Measurements from ENCODE around the gene SLC24A1. TPM values are rescaled to one million over a fixed set of nuclear protein-coding genes. Genes with fewer than 3 reads are reported as not detected.

SLC24A1 gene
- total and polyA plus RNA-seq, 5 donors from 2014 or later = 1.5 to 5.2 (median 2.3) TPM

DNA sequence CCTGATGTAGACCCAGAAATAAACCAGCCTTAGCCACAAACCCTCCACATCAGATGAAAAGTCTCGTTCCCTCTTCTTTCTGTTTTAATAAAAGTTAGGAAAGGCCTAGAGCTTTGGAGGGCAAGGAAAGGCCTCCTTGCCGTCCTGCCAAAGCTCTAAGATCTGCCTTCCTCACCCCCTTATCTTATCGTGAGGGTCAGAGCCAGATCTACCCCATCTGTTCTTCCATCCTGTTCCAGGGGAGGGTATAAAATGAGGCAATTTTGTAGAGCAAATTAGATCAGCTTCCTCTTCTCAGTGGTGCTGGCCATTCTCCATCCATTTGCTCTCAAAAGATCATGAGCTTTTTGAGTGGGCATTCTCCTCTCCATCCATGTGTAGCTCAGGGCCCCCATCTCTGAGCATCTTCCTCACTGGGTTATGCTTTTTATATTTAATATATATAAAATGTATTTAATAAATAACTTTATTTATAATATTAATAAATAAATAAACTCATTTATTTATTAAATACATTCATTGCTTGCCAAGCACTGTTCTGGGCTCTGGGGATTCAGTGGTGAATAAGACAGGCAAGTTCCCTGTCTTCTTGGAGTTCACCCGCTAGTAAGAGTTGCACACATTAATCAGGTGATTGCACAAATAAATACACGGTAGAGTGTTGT, 2.0 kb upstream of the SLC24A1 start:
- Mint-ChIP-seq H3K9me3 (no peaks in the 10 kb centered on the region), H3K27me3 (no peaks in the 10 kb centered on the region), H3K36me3 (peaks cover 30% of the 10 kb centered on the region), H3K27ac (no peak overlapping the region), H3K4me1 (peaks cover 0 to 7% (median under 1%) of the 10 kb centered on the region in 4 donors), H3K4me3 (no peak overlapping the region)
- Histone ChIP-seq H3K4me1 (ENCODE audit: control insufficient read depth, insufficient read depth, low read length, poor library complexity, severe bottlenecking) (no peaks in the 10 kb centered on the region), H3K4me3 (ENCODE audit: low read depth, low read length) (no peak overlapping the region), H3K27me3 (ENCODE audit: control insufficient read depth, insufficient read depth, low read length) (no peaks in the 10 kb centered on the region), H3K9me3 (ENCODE audit: control insufficient read depth in 2 of 2, low read length in 2 of 2) (no peaks in the 10 kb centered on the region), H3K36me3 (ENCODE audit: control insufficient read depth, insufficient read depth, low read length) (no peaks in the 10 kb centered on the region), H3K27ac (ENCODE audit: insufficient read depth, low read length, poor library complexity, severe bottlenecking) (no peak overlapping the region)
- ATAC-seq (ENCODE audit: low read depth in 2 of 2) = no peak
- no peak for DNase-seq

DNA sequence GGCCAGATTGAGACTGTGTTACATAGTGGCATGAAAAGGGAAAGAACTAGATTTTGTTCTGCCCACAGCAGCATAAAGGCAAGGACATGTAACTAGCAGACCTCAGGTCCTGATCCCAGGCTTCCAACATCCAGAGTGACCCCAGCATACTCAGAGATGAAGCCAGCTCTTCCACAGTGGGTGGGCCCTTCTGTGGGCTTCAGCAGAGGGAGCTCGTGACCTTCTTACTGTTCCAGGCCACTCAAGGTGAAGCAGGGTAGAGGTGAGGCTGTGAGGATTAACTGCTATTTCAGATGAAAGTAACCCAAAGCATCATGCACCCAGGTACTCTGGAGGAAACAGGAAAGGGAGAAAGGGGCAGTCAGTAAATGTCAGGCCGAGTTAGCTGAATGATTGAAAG, 905 bp upstream of the SLC24A1 start:
- no peak overlapping the region for H3K27ac ChIP-seq (ENCODE audit: insufficient read depth, low read length, poor library complexity, severe bottlenecking)
- DNase-seq (no peak), ATAC-seq (ENCODE audit: low read depth in 2 of 2) (no peak)
- H3K4me3 Mint-ChIP-seq = no peak overlapping the region
- H3K36me3 ChIP-seq (ENCODE audit: control insufficient read depth, insufficient read depth, low read length) = no peaks in the 10 kb centered on the region
- H3K9me3 ChIP-seq (ENCODE audit: control insufficient read depth in 2 of 2, low read length in 2 of 2) = no peaks in the 10 kb centered on the region
- H3K36me3 Mint-ChIP-seq = peaks cover 39% of the 10 kb centered on the region
- no peak overlapping the region for H3K27ac Mint-ChIP-seq
- H3K9me3 Mint-ChIP-seq = peaks cover 0 to 1% (median 0%) of the 10 kb centered on the region in 7 donors
- no peak overlapping the region for H3K4me3 ChIP-seq (ENCODE audit: low read depth, low read length)
- no peaks in the 10 kb centered on the region for H3K27me3 Mint-ChIP-seq
- no peaks in the 10 kb centered on the region for H3K4me1 ChIP-seq (ENCODE audit: control insufficient read depth, insufficient read depth, low read length, poor library complexity, severe bottlenecking)
- no peaks in the 10 kb centered on the region for H3K27me3 ChIP-seq (ENCODE audit: control insufficient read depth, insufficient read depth, low read length)
- H3K4me1 Mint-ChIP-seq = peaks cover 0 to 7% (median under 1%) of the 10 kb centered on the region in 4 donors

DNA sequence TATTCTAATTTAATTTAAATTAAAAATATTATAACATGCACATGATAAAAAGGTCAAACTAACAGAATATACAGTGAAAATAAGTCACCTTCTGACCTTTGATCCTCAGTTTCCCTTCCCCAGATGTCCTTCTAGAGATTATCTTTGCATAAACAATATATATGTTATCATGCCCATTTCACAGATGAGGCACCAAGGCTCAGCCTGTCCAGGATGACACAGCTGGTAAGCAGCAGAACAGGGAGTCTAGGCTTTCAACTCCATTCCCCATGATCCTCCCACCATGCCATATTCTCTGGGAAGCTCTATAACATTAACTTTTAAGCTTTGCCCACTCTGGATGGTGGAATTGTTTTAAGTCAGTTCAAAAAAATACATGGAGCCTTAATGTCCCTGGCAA, 1.4 kb downstream of the SLC24A1 start:
- Mint-ChIP-seq H3K36me3 (peaks cover 46% of the 10 kb centered on the region), H3K27ac (no peak overlapping the region), H3K4me1 (peaks cover 0 to 2% (median 0%) of the 10 kb centered on the region in 4 donors), H3K4me3 (no peak overlapping the region), H3K27me3 (no peaks in the 10 kb centered on the region), H3K9me3 (peaks cover 0 to 1% (median 0%) of the 10 kb centered on the region in 7 donors)
- H3K9me3 ChIP-seq (ENCODE audit: control insufficient read depth in 2 of 2, low read length in 2 of 2) = no peaks in the 10 kb centered on the region
- peaks cover 3% of the 10 kb centered on the region for H3K36me3 ChIP-seq (ENCODE audit: control insufficient read depth, insufficient read depth, low read length)
- DNase-seq (no peak), ATAC-seq (ENCODE audit: low read depth in 2 of 2) (no peak)
- no peaks in the 10 kb centered on the region for H3K27me3 ChIP-seq (ENCODE audit: control insufficient read depth, insufficient read depth, low read length)
- H3K4me3 ChIP-seq (ENCODE audit: low read depth, low read length) = no peak overlapping the region
- no peak overlapping the region for H3K27ac ChIP-seq (ENCODE audit: insufficient read depth, low read length, poor library complexity, severe bottlenecking)
- no peaks in the 10 kb centered on the region for H3K4me1 ChIP-seq (ENCODE audit: control insufficient read depth, insufficient read depth, low read length, poor library complexity, severe bottlenecking)

DNA sequence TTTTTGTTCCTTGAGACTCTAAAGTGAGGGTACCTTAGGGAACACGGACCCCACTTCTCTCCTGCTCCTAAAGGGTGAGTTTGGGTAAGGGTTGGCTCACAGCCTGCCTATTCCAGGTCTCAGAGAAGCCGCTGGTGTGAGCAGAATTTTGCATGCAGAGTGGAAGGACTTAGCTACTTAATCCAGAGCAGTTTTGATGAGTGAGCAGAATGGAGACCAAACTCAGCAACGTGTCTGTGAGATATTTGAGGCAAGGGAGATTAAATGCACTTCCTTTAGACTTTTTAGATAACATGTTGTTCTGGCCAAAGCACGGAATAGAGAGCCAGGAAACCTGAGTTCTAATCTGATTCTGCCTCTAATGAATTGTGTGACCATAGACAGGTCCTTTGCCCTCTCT, 5.1 kb downstream of the SLC24A1 start:
- Mint-ChIP-seq H3K36me3 (peaks cover 39% of the 10 kb centered on the region), H3K27ac (no peak overlapping the region), H3K9me3 (peaks cover 0 to 1% (median 0%) of the 10 kb centered on the region in 7 donors), H3K4me1 (peaks cover 5 to 15% (median 10%) of the 10 kb centered on the region in 4 donors), H3K4me3 (no peak overlapping the region), H3K27me3 (no peaks in the 10 kb centered on the region)
- no peaks in the 10 kb centered on the region for H3K27me3 ChIP-seq (ENCODE audit: control insufficient read depth, insufficient read depth, low read length)
- no peak overlapping the region for H3K4me3 ChIP-seq (ENCODE audit: low read depth, low read length)
- no peaks in the 10 kb centered on the region for H3K9me3 ChIP-seq (ENCODE audit: control insufficient read depth in 2 of 2, low read length in 2 of 2)
- peaks cover 13% of the 10 kb centered on the region for H3K4me1 ChIP-seq (ENCODE audit: control insufficient read depth, insufficient read depth, low read length, poor library complexity, severe bottlenecking)
- no peak overlapping the region for H3K27ac ChIP-seq (ENCODE audit: insufficient read depth, low read length, poor library complexity, severe bottlenecking)
- ATAC-seq (ENCODE audit: low read depth in 2 of 2) (no peak), DNase-seq (no peak)
- H3K36me3 ChIP-seq (ENCODE audit: control insufficient read depth, insufficient read depth, low read length) = peaks cover 3% of the 10 kb centered on the region

DNA sequence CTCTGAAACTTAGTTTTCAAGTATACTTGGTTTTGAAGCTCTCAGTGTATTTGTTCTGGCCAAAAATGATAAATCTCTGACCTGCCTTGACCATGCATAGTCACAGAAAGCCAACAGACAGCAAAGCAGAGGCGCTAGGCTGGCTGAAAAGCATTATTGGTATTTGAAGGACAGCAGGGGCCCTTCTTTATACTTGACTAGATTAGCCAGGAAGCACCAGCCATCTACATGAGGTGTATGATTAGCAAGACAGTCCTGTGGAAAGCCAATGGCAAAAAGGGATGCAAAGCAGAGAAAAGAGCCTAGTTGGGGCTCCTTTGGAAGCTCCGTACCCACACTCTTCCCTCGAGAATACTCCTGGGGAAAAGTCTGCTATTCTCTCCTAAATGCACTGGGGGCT, 7.8 kb downstream of the SLC24A1 start:
- DNase-seq (no peak), ATAC-seq (ENCODE audit: low read depth in 2 of 2) (no peak)
- Mint-ChIP-seq H3K27me3 (no peaks in the 10 kb centered on the region), H3K4me1 (peaks cover 5 to 30% (median 15%) of the 10 kb centered on the region in 4 donors), H3K36me3 (peaks cover 35% of the 10 kb centered on the region), H3K4me3 (no peak overlapping the region), H3K9me3 (peaks cover 0 to 1% (median 0%) of the 10 kb centered on the region in 7 donors), H3K27ac (no peak overlapping the region)
- no peaks in the 10 kb centered on the region for H3K9me3 ChIP-seq (ENCODE audit: control insufficient read depth in 2 of 2, low read length in 2 of 2)
- no peak overlapping the region for H3K4me3 ChIP-seq (ENCODE audit: low read depth, low read length)
- H3K4me1 ChIP-seq (ENCODE audit: control insufficient read depth, insufficient read depth, low read length, poor library complexity, severe bottlenecking) = peaks cover 13% of the 10 kb centered on the region
- H3K27me3 ChIP-seq (ENCODE audit: control insufficient read depth, insufficient read depth, low read length) = no peaks in the 10 kb centered on the region
- H3K36me3 ChIP-seq (ENCODE audit: control insufficient read depth, insufficient read depth, low read length) = peaks cover 3% of the 10 kb centered on the region
- no peak overlapping the region for H3K27ac ChIP-seq (ENCODE audit: insufficient read depth, low read length, poor library complexity, severe bottlenecking)

DNA sequence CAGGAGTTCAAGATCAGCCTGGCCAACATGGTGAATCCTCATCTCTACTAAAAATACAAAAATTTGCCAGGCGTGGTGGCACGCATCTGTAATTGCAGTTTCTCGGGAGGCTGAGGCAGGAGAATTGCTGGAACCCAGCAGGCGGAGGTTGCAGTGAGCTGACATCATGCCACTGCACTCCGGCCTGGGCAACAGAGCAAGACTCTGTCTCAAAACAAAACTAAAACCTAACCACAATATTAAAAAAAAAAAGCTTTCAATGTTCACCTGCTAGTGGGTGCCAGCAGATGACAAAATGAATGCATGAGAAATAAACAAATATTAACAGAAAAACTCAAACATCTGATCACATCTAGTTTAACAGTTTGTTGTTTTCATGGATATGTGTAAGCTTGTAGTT, 9.0 kb downstream of the SLC24A1 start:
- Mint-ChIP-seq H3K36me3 (peaks cover 26% of the 10 kb centered on the region), H3K9me3 (no peaks in the 10 kb centered on the region), H3K27me3 (no peaks in the 10 kb centered on the region), H3K4me1 (peaks cover 5 to 30% (median 15%) of the 10 kb centered on the region in 4 donors), H3K4me3 (peak overlapping the region; percentile 26 to 76 (median 40)), H3K27ac (peak overlapping the region in 1 of 3 donors; percentile 79)
- ATAC-seq (ENCODE audit: low read depth in 2 of 2) (no peak), DNase-seq (peak in 1 of 3 donors; percentile 40)
- peaks cover 3% of the 10 kb centered on the region for H3K36me3 ChIP-seq (ENCODE audit: control insufficient read depth, insufficient read depth, low read length)
- no peaks in the 10 kb centered on the region for H3K9me3 ChIP-seq (ENCODE audit: control insufficient read depth in 2 of 2, low read length in 2 of 2)
- H3K27ac ChIP-seq (ENCODE audit: insufficient read depth, low read length, poor library complexity, severe bottlenecking) = no peak overlapping the region
- peak overlapping the region; percentile 76 for H3K4me3 ChIP-seq (ENCODE audit: low read depth, low read length)
- no peaks in the 10 kb centered on the region for H3K27me3 ChIP-seq (ENCODE audit: control insufficient read depth, insufficient read depth, low read length)
- H3K4me1 ChIP-seq (ENCODE audit: control insufficient read depth, insufficient read depth, low read length, poor library complexity, severe bottlenecking) = peaks cover 13% of the 10 kb centered on the region

DNA sequence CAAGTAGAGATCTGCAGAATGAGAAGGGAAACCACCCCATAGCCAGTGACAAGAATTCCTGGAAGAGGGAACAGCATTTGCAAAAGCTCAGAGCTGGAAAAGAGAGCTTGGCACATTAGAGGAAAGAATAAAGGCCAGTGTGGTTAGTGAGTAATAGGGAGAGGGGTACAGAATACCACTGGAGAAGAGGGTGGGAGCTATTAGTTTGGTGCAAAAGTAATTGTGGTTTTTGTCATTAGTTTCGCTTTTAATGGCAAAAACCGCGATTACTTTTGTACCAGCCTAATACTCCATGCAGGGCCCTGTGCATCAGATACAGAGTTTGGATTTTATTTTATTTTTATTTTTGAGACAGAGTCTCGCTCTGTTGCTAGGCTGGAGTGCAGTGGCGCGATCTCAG, 9.8 kb downstream of the SLC24A1 start:
- ATAC-seq (ENCODE audit: low read depth in 2 of 2) (peak; percentile 25 to 36), DNase-seq (peak in 1 of 3 donors; percentile 44)
- H3K9me3 ChIP-seq (ENCODE audit: control insufficient read depth in 2 of 2, low read length in 2 of 2) = no peaks in the 10 kb centered on the region
- H3K36me3 ChIP-seq (ENCODE audit: control insufficient read depth, insufficient read depth, low read length) = no peaks in the 10 kb centered on the region
- peak overlapping the region; percentile 35 for H3K27ac ChIP-seq (ENCODE audit: insufficient read depth, low read length, poor library complexity, severe bottlenecking)
- H3K4me3 ChIP-seq (ENCODE audit: low read depth, low read length) = peak overlapping the region; percentile 76
- Mint-ChIP-seq H3K4me1 (peaks cover 5 to 30% (median 15%) of the 10 kb centered on the region in 4 donors), H3K36me3 (peaks cover 21% of the 10 kb centered on the region), H3K27me3 (no peaks in the 10 kb centered on the region), H3K27ac (peak overlapping the region; percentile 6 to 79 (median 45)), H3K4me3 (peak overlapping the region; percentile 37 to 76 (median 70)), H3K9me3 (no peaks in the 10 kb centered on the region)
- peaks cover 13% of the 10 kb centered on the region for H3K4me1 ChIP-seq (ENCODE audit: control insufficient read depth, insufficient read depth, low read length, poor library complexity, severe bottlenecking)
- H3K27me3 ChIP-seq (ENCODE audit: control insufficient read depth, insufficient read depth, low read length) = no peaks in the 10 kb centered on the region
